Measurements from ENCODE around the gene CHD3. TPM values are rescaled to one million over a fixed set of nuclear protein-coding genes. Genes with fewer than 3 reads are reported as not detected.
"Not testable (repeated sequence)": the region's sequence is repeated elsewhere in the genome, so short reads cannot be mapped to it uniquely, and the experiment has no call there.

CHD3 gene
- total RNA-seq, 1 donor from 2014 or later: 14.2 TPM

- intact Hi-C loops (cut with DNase I): no loop called here
- DNase-seq (ENCODE audit: low spot score): no peak
Measured at GRCh38 chr17:7946441-7946840, 57.9 kb downstream of the CHD3 start.

GRCh38 chr17:7947651-7948050 is 59.1 kb downstream of the CHD3 start:
- intact Hi-C loops (cut with DNase I): no loop called here
- DNase-seq (ENCODE audit: low spot score): no peak

- intact Hi-C loops (cut with DNase I): no loop called here
Measured at GRCh38 chr17:7950578-7950977, 62.0 kb downstream of the CHD3 start.

DNA sequence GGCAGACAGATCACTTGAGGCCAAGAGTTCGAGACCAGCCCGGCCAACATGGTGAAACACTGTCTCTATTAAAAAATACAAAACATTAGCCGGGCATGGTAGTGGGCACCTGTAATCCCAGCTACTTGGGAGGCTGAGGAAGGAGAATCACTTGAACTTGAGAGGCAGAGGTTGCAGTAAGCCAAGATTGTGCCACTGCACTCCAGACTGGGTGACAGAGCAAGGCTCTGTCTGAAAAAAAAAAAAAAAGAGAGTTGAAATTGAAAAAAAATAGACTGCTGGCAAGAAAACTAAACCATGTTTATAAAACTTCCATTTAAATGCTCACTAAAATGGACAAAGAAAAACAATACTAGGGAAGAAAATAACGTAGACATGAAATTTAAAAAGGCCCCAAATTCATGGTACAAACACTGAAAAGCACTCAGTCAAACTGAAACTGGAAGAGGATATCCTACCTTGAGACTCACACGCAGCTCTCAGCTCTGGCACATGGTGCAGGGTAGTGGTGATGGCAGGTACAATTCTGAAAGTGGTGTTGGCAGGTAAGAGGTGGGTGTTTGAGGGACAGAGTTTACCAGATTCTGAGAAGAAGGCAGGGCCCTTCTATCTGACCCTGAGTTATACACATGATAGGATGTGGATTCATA is 62.7 kb downstream of the CHD3 start:
- intact Hi-C loops (cut with DNase I): no loop called here
- DNase-seq (ENCODE audit: low spot score): no peak

More at GRCh38 chr17:7950578-7950977, 62.0 kb downstream of the CHD3 start:
- DNase-seq (ENCODE audit: low spot score): no peak

DNA sequence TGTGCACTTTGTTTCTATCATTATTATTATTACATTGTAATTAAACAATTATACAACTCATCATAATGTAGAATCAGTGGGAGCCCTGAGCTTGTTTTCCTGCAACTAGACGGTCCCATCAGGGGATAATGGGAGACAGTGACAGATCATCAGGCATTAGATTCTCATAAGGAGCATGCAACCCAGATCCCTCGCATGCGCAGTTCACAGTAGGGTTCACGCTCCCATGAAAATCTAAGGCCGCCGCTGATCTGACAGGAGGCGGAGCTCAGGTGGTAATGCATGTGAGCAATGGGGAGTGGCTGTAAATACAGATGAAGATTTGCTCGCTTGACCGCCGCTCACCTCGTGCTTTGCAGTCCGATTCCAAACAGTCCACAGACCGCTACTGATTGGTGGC is 64.7 kb downstream of the CHD3 start:
- DNase-seq (ENCODE audit: low spot score); intact Hi-C loops (cut with DNase I): not testable (repeated sequence)

DNA sequence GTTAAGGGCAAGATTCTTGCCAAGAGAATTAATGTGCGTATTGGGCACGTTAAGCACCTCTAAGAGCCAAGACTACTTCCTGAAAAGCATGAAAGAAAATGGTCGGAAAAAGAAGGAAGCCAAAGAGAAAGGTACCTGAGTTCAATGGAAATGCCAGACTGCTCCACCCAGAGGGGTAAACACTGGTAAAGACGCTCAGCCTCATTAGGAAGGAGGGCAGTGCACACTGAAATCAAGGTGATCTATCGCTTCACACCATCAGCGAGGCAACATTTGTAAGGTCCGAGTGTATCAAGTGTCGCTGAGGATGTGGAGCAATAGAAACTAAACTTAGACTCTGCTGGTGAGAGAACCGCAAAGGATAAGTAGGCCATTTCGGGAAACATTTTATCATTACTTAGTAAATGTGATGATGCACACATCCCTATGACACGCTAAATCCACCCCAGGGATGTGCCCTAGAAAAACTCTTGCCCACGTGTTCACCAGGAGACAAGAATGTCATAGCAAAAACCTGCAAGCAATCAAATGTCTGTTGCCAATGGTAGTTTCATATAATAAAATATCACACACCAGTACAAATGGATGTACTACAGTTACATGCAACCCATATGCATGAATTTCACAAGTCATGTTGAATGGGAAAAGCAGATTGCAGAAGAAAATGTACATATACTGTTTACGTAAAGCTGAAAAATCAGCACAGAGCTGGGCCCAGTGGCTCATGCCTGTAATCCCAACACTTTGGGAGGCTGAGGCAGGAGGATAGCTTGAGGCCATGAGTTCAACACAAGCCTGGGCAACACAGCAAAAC is 67.0 kb downstream of the CHD3 start:
- DNase-seq (ENCODE audit: low spot score): no peak
- intact Hi-C loops (cut with DNase I): no loop called here

DNA sequence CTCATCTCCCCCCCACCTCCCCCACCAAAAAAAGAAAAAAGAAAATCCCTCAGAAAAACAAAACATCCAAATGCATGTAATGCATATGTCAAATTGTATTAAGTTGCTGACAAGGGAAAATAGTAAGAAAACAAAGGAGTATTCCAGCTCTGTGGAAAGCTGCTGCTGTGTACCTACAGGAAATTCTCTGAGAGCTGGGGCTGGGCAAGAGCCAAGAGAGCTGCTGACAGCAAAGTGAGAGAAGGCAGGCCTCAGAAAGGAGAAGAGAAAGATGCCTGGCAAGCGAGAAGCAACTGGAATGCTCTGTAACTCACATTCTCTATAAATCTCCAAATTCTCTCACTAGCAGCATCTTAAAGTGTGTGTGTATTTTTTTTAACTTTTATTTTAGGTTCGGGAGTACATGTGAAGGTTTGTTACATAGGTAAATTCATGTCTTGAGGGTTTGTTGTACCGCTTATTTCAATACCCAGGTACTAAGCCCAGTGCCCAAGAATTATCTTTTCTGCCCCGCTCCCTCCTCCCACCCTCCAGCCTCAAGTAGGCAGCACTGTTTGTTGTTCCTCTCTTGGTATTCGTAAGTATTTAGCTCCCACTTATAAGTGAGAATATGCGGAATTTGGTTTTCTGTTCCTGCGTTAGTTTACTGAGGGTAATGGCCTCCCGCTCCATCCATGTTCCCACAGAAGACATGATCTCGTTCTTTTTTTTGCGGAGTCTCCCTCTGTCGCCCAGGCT is 67.8 kb downstream of the CHD3 start:
- intact Hi-C loops (cut with DNase I): no loop called here
- DNase-seq (ENCODE audit: low spot score): peak; percentile 83

DNA sequence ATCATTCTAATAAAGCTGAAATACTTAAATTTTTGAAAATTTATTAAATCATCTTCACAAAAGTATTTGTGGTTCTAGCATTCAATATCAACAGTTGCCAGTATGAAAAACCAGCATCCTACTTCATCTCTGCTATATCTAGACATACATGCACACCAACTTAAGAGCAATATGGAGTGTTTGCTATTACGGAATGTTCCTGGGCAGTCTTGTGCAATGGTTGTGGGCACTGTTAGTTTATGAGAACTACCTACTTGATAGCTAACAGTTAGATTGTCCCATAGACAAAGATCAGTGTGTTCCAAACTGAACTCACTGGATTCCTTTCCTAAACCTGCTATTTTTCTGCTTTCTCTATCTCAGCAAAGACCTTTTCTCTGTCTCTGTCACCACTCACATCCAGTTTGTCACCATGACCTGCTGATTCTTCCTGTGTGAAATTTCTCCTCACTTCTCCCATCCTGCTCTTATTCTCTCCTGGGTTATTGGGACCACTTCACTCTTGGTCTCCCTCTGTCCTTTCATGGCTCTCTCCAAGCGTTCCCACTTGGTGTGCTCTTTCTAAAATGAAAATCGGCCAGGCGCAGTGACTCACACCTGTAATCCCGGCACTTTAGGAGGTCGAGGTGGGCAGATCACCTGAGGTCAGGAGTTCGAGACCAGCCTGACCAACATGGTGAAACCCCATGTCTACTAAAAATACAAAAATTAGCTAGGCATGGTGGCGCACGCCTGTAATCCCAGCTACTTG is 71.1 kb downstream of the CHD3 start:
- DNase-seq (ENCODE audit: low spot score): no peak
- intact Hi-C loops (cut with DNase I): no loop called here

DNA sequence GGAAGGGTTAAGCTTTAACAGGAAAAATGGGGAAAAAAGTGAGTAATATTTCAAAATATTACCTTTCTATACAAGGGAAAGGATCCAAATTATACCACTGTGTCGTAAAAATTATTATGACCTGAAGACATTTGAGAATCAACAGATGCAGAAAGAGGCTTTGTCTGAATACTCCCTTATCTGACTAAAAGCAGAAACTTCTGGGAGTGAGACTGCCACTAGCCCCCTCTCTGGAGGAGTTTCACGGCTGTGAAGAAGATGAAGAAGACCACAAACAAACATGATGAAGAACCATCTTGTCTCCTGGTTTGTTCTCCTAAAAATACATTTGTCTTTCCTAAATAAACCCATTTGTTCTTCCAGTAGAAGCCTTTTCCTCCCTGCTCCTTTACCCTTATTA is 72.8 kb downstream of the CHD3 start:
- intact Hi-C loops (cut with DNase I): no loop called here
- DNase-seq (ENCODE audit: low spot score): no peak

Other genes starting within 250 kb of the CHD3 start
- 2.7 TPM for gene ATP1B2, start 237.9 kb upstream of the CHD3 start, total RNA-seq
- gene TP53, start 201.3 kb upstream of the CHD3 start, total RNA-seq: 17.5 TPM
- 3.2 TPM for gene WRAP53, start 200.3 kb upstream of the CHD3 start, total RNA-seq
- gene EFNB3, start 183.6 kb upstream of the CHD3 start, total RNA-seq: 0.78 TPM
- 0.16 TPM for gene DNAH2, start 171.0 kb upstream of the CHD3 start, total RNA-seq
- 22.1 TPM for gene KDM6B, start 54.6 kb upstream of the CHD3 start, total RNA-seq
- 14.7 TPM for gene TMEM88, start 33.7 kb upstream of the CHD3 start, total RNA-seq
- 68.8 TPM for gene NAA38, start 31.2 kb upstream of the CHD3 start, total RNA-seq
- gene CYB5D1, start 30.8 kb upstream of the CHD3 start, total RNA-seq: 12.2 TPM
- gene RNF227, start 27.5 kb downstream of the CHD3 start, total RNA-seq: 1.00 TPM
- 0.43 TPM for gene KCNAB3, start 41.1 kb downstream of the CHD3 start, total RNA-seq
- gene TRAPPC1, start 43.2 kb downstream of the CHD3 start, total RNA-seq: 114 TPM
- 12.0 TPM for gene CNTROB, start 43.4 kb downstream of the CHD3 start, total RNA-seq
- gene GUCY2D, start 113.8 kb downstream of the CHD3 start, total RNA-seq: not detected
- gene ALOX15B, start 150.3 kb downstream of the CHD3 start, total RNA-seq: not detected
- gene ALOX12B, start 198.9 kb downstream of the CHD3 start, total RNA-seq: not detected
- not detected for gene ALOXE3, start 229.7 kb downstream of the CHD3 start, total RNA-seq
- gene HES7, start 235.3 kb downstream of the CHD3 start, total RNA-seq: 0.65 TPM

Measured in cardiac septum (tissue), 1 donor.